GM18526 (cell line): ENCODE measurements around the gene GPD1.

Source experiments
- POLR2A ChIP-seq: IDR thresholded peaks from 3 replicates; pipeline ENCODE4 v1.6.1; 2011; ENCODE audit not compliant: insufficient read length; ENCODE audit errors: extremely low read depth

GPD1 gene

GRCh38 chr12:50120953-50121352 lies 17.1 kb downstream of the GPD1 start:
- no peak for TF ChIP-seq POLR2A

DNA sequence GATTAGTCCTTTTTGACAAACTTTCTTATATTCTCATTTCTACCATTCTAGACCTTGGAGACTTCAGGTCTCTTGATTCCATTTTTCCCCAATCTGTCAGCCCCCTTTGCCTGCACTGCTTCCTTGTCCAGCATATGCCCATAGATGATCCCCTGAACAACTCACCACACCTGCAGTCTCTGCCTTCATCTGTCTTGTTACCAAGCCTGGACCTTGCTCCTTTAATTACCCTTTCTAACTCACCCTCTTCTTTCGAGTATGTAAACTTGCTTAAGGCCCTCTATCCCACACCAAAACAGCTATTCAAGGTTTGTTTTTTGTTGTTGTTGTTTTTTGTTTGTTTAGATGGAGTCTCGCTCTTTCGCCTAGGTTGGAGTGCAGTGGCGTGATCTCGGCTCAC lies 17.8 kb downstream of the GPD1 start:
- no peak for TF ChIP-seq POLR2A

GRCh38 chr12:50123203-50123602 lies 19.4 kb downstream of the GPD1 start:
- no peak for TF ChIP-seq POLR2A

DNA sequence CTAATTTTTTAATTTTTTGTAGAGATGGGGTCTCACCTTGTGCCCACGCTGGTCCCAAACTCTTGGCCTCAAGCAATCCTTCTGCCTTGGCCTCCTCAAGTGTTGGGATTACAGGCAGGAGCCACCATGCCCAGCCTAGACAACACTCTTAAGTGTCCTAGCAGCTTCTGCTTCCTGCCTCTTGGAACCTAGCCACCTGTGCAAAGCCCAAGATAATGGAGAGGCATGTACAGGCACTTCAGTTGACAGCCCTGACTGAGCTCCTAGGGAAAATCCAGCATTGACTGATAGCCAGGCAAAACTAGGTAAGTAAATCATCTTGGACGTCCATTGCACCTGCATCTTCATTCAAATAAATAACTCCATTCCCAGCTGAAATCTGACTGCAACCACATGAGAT lies 23.7 kb downstream of the GPD1 start:
- no peak for TF ChIP-seq POLR2A

GRCh38 chr12:50129290-50129689 lies 25.5 kb downstream of the GPD1 start:
- no peak for TF ChIP-seq POLR2A

DNA sequence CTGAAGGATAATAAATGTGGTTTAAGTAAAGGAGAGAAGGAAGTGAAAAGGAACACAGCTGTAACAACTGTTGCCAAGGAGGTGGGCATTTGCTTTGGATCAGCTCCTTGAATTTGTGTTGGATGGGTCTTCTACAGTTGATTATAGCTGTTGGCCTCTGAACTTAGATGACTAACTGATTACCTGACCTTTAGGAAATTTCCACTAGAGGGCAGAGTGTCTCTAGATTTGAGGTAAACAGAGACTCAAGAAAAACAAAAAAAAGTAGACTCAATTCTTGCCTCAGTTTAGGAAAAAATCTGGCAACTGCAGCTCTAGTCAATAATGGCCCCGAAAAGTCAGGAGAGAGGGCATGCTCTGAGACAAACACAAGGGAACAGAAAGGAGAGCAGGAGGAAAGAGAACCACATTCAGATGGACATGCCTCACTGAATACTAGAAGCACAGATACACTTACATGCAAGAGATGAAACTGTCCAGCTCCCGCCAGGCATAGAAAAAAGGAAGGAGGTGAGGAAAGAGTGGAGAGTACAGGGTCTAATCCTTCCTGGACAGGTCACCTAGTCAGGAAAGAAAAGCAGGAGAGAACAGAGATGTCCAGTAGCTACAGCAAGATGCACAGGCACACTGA lies 28.8 kb downstream of the GPD1 start:
- no peak for TF ChIP-seq POLR2A

DNA sequence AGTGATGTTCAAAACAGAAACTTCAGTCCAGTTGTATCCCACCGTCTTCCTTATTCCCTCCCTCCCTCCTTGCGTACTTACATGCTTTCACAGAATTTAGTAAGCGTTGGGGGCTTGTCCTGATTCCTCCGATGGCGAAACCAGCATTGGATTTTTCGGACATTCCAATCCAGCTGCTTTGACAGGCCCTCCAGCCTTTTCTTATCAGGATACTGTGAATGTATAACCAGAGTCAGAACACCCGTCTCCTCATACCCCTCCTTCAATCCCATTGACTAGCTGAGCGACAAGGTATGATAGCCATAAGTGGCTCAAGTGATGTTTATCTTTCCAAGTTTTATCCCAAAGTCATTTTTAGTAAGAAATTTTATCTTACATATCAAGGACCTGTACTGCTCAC lies 39.2 kb downstream of the GPD1 start:
- no peak for TF ChIP-seq POLR2A

DNA sequence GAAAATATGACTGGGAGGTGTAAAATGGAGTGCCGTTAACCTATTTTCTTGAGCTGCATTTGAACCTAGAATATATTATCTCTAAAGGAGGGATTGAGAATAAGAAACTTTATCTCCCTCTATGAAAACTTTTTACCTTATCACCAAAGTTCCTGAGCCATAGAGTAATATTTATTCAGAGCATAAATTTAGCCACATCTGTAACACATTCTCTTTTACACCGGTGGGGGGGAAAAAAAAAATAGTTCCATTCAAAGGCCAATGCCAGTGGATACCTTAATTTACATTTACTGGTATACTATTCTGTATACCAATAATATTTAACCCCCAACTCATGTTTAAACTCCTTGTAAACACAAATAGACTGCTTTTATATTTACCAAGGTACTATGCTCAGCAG lies 41.6 kb downstream of the GPD1 start:
- TF ChIP-seq POLR2A, result no peak

- TF ChIP-seq POLR2A, result no peak
Measured at GRCh38 chr12:50147281-50147680, 43.5 kb downstream of the GPD1 start.

DNA sequence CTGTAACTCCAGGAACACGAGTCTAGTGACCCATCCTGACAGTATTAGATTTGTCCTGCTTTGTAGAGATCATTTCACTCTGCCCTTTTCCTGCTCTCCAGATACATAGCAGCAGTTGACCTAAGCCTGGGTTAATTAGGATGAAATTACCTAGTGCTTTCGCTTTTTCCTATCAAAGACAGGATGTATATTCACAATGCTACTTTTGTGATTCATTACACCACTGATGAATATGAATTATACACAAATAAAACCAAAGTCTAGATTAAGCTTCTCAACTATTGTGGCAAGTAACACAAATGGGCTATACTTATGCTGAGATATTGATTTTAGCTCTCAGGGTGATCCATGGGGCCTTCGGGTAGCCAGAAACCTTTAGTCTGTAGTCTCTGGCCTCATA lies 45.5 kb downstream of the GPD1 start:
- no peak for TF ChIP-seq POLR2A

- TF ChIP-seq POLR2A, result no peak
Measured at GRCh38 chr12:50151047-50151687, 47.4 kb downstream of the GPD1 start.

- no peak for TF ChIP-seq POLR2A
Measured at GRCh38 chr12:50156641-50157040, 52.8 kb downstream of the GPD1 start.

DNA sequence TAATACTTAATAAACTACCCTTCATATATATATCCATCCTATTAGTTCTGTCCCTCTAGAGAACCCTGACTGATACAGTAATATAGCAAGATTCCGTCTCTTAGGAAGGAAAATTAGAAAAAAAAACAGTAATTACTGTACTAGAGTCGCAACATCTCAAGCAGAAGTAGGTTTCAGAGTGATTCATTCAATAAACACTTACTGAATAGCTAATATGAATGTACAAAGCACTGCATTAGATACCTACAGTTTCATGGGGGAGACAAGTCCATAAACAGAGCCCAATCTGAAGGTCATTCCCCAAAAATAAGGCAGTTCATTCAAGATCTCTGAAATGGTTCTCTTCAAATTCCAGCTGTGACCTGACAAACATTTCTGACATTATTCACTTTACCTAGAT lies 53.5 kb downstream of the GPD1 start:
- TF ChIP-seq POLR2A, result no peak

DNA sequence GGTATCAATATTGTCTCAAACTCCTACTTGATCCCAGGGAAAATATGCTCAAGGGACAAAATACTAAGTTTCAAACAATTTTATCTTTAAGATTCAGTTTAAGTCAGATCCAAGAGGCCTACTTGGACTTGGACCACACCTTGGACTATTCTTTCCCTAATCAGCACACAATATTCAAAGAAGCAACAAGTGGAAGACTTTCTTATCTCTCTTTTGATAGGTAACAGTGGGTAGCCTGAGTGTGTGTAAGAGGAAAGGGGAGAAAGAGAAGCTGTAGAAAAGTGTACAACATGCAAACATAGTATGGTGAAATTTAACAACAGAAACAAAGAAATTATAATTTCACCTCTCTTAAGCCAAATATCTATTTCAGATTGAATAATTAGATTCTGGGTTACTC lies 56.8 kb downstream of the GPD1 start:
- TF ChIP-seq POLR2A, result no peak
